Measurements from ENCODE around the gene CAPN8.

GRCh38 chr1:223543560-223543959, 121.9 kb downstream of the CAPN8 start:
- TF ChIP-seq CTCF (IDR thresholded peaks at IDR 0.05), result no peak
- TF ChIP-seq FOXK1 (CRISPR knock-in tag; IDR thresholded peaks at IDR 0.05), result no peak
- TF ChIP-seq SMAD3 (CRISPR knock-in tag; IDR thresholded peaks at IDR 0.05; ENCODE audit: borderline replicate concordance), result no peak
- no peak for TF ChIP-seq USF2 (CRISPR knock-in tag; IDR thresholded peaks at IDR 0.05)
- TF ChIP-seq ZNF263 (CRISPR knock-in tag; IDR thresholded peaks at IDR 0.05; ENCODE audit: low read depth), result no peak
- TF ChIP-seq SP1 (CRISPR knock-in tag; conservative IDR thresholded peaks at IDR 0.05), result no peak
- no peak for TF ChIP-seq ATF2 (CRISPR knock-in tag; IDR thresholded peaks at IDR 0.05; ENCODE audit: borderline replicate concordance, low read depth)
- no peak for TF ChIP-seq FOXJ3 (CRISPR knock-in tag; IDR thresholded peaks at IDR 0.05; ENCODE audit: borderline replicate concordance)
